Activated CD8-positive, alpha-beta memory T cell treated with anti-CD3 and anti-CD28 coated beads, Interleukin-2, amount 50 U/mL, for 1 hour (primary cell): ENCODE measurements around the gene C10orf67.
"Not testable (repeated sequence)": the region's sequence is repeated elsewhere in the genome, so short reads cannot be mapped to it uniquely, and the experiment has no call there.

Source experiments
- DNase-seq: peaks from one replicate; pipeline ENCODE4 v3.0.0-alpha.2; 2020; ENCODE audit errors: extremely low read depth

The C10orf67 gene

DNA sequence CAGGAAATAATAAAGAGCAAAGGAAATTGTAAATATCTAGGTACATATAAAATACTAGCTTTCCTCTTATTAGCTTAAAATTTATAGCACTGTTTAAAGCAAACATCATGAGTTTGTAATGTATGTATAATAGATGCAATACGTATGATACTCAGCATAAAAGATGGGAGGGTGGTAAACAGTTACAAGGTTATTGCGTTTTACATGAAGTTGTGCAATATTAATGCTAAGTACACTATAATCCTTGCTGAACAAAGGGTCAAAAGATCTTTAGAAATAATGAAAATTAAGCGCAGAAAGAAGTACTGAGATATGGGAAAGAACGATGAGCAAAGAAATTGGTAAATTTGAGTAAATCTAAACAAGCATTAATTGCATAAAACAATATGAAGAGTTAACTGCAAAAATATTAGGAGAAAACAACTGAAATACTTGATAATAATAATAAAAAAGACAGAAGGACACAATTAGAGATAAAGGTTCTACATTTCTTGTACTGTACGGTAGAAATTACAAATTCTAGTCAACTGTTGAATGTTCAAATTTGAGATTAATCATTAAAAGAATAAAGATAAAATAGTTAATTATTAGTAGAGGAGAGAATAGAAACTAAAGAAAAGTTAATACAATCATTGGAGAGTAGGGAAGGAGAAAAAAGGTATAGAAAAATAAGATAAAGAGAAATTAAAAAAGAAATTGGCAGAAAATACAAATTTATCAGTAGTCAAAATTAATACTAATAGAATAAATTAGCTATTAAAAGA is 17.9 kb downstream of the C10orf67 start:
- DNase-seq, result no peak

DNA sequence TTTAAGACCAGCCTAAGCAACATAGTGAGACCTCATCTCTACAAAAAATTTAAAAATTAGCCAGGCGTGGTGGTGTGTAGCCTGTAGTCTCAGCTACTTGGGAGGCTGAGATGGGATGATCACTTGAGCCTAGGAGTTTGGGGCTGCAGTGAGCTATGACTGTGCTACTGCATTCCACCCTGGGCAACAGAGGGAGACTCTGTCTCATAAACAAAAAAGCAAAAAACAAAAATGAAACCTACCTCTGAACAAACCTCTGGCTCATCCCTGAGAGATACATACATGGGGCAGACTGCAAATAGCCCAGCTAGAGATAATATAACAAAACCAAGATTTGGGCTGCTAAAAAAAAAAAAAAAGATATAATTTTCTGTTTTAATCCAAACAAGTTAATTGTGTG is 19.5 kb downstream of the C10orf67 start:
- no peak for DNase-seq

- no peak for DNase-seq
Observed at GRCh38 chr10:23324351-23324750, 20.2 kb downstream of the C10orf67 start.

GRCh38 chr10:23322082-23322481 is 22.5 kb downstream of the C10orf67 start:
- no peak for DNase-seq

DNA sequence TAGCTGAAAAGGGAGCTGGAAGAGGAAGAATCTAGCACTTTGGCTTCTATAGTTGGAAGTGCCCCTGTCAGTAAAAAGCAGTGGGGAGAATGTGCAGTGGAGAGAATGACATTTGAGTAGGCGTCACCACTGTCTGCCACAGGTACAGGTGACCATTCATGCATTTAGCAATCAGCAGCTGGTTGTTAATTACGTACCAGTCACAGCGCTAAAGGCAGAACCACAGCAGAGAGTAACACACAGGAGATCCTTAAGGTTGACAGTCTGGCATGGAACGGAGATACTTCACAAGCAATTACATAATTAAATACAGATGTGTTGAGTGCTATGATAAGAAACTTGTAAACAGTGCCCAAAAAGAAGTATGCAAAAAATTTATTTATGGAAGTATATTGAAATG is 24.8 kb downstream of the C10orf67 start:
- no peak for DNase-seq

DNA sequence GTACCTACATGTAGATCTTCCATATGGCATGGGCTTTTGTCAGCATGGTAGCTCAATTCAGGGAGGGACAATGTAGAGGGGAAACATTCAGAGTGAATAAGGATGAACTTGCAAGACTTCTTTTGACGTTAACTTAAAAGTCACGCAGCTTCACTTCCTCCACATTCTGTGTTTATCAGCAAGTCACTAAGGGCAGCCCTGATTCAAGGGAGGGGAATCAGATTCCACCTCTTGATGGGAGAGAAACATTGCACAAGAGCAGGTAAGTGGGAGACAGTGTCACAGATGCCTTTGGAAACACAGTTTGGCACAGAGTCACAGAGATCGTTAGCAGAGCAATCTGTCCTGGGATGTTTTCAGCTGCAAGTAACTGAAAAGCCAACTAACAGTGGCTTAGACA is 26.2 kb downstream of the C10orf67 start:
- no peak for DNase-seq

- DNase-seq, result no peak
Observed at GRCh38 chr10:23317416-23317815, 27.2 kb downstream of the C10orf67 start.

GRCh38 chr10:23316406-23316805 is 28.2 kb downstream of the C10orf67 start:
- no peak for DNase-seq

DNA sequence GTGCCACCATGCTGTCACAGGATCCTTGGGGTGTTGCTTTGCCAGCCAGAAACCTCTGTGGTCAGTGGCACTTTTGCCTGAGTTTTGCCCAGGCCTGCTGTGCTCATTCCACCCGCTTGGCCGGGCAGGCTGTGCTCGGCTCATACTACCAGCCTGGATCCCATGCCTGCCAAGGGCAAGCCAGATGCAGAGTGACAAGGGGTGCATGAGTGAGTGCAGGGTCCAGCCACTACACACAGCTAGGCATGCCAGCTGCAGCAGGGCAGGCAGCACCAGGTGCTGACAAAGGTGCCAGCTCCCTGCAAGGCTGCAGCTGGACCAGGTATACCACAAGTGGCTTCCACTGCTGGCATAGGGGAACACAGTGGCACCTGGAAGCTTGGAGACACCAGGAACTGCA is 28.6 kb downstream of the C10orf67 start:
- DNase-seq, result no peak

DNA sequence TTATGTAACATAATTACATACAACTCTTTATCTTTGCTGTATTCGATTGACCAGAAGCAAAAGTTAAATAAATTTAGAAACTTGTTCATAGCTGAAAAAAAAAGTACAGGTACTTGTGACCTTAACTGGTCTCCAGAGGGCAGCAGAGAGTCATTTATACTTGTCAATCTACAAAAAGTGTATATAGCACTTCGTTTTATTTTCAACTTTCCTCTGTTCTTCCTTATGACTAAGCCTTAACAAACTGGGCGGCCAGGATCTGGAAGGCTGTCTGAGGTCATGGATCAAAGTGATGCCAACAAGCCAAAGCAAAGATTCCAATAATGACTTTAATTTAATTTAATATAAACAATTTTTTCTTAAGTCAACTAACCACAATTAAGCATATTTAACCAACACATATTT is 29.8 kb downstream of the C10orf67 start:
- peak; percentile 47 for DNase-seq

DNA sequence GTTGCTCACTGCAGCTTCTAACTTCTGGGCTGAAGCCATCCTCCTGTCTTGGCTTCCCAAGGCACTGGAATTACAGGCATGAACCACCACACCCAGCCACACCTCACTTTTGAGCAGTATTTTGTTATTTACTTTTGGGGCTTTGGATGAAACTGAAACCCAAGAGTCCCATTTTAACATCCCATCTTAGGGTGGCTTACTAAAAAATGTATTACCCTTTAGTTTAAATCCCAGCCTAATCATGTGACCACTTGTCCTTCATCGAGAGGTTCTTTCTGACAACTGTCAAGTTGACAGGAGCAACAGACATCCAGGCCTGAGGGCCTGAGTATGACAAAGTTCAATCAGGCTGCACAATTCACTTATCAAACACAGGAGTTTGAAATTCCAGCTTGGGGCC is 33.6 kb downstream of the C10orf67 start:
- no peak for DNase-seq

DNA sequence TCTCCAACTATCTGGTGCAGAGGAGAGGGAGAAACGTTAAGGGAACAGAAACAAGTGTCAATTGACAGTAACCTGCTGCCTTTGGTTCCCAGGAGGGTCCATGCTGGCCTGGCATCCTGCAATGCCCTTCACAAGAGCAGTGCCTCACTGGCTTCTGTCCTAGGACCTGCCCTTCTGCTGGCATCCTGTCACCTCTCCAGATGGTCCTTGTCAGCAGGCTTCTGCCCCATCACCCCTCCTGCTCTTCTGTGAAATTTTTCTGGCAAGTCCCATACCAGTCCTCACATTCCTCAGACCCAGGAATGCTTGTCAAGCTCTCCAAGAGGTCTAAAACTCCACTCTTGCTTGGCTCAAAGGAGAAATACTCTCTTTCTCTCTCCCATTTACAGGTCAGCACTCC is 34.2 kb downstream of the C10orf67 start:
- no peak for DNase-seq

GRCh38 chr10:23299961-23300360 is 44.6 kb downstream of the C10orf67 start:
- not testable (repeated sequence) for DNase-seq

- DNase-seq, result no peak
Observed at GRCh38 chr10:23294638-23295247, 49.9 kb downstream of the C10orf67 start.

DNA sequence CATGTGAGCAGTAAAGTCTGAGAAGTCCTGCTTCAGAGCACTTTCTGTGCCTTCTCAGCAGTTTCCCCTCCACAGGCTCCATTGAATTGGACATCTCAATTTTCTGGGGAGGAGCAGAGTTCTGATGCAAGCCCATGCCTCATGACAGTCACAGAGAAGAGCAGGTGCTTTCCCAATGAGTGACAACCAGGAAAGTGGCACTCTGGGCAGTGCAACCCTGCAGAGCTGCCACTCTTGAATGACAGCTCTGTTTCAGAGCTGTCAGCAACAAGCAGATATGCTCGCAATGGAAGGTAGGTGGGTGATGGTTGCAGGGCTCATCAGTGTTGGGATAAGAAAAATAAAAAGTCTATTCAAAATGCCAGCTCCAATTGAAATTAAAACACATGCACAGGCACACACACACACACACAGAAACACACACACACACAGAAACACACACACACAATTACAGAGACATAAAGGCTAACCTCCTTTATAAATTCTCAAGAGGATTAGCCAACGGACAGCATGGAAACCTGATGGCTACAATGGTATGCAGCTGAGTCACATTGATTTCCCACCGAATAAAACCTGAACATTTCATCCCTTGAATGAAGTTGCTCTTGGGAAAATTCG is 50.5 kb downstream of the C10orf67 start:
- no peak for DNase-seq

DNA sequence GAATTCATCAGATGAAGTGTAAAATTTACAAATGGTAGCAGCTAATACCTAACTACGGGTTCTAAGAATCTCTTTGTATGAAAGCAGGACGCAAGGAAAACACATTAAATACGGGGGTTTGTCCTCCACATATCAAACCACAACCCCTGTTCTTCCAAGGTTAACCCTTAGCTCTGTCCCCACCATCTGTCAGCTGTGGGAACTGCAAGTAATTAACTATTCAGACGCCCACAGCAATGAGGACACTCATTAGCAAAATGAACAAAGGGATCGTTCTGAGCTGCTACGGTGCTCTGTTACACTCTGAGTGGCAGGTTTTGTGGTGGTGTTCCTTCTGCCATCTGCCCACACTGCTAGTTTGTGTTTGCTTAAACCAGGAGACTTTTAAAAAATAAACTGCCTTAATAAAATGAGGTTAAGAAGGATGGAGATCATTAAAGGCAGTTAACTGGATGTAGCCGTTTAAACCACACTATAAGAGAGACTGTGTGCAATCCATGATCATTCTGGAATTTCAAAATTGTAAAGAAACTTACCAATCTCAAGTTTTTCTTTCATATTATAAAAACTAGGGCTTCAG is 51.4 kb downstream of the C10orf67 start:
- no peak for DNase-seq

DNA sequence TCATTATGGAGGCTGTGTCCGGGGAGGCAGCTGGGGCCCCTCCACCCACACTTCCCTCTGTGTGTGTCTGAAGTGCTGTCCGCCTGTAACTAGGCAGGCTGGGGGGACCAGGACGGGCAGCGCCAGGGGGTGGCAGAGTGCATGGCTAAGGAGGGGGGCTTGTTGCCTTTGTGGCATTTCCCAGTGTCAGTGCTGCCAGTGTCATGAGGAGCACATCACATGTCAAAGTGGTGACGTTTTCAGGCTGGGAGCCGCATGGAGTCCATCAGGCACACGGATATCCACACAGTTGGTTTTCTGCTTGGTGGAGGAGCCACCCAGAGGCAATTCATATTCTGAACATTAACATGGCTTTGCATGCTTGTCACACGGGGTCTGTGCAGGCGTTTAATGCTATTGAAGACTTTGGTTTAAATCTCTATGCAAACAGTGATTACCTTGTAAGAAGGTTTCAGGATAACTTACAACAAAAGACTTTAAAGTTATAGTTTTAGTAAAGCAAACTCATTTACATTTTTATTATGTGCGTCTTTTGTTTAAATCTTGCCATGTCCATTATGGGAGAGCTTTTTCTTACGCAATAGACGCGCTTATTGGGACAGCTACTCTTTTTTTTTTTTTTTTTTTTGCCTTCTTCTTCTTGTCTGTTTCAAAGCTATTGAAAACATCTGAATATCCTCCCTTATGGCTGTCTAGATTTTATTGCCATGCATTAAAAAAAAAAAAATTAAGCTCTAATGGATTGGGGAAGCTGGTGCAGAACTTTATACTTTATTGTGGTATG is 52.9 kb downstream of the C10orf67 start:
- no peak for DNase-seq

DNA sequence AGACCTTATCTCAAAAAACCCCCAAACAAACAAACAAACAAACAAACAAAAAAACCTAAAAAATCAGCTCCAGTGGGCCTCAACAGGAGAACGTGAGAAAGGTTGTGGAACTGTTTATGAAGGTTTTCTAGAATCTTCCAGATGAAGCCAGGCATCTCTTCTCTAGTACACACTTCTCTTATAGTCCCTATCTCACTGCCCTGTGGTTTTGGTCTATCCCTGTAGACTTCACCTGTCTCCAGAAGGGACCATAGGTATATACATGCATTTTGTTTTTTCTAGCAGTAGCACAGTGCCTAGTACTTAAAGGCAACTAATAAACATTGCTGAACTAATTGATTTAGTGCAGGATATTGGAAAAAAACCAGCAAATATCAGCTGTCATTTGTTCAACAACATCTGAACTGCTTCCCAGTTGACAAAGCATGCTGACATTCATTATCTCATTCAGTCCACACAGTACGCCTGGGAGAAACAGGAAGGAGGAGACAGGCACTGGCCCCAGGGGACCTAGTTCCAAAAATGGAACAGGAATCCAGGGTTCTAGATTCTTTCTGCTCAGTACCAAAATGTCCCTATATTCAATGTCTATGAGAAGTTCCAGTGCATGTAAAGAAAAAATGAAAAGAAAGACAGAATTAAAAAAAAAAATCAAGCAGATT is 59.8 kb downstream of the C10orf67 start:
- DNase-seq, result no peak

DNA sequence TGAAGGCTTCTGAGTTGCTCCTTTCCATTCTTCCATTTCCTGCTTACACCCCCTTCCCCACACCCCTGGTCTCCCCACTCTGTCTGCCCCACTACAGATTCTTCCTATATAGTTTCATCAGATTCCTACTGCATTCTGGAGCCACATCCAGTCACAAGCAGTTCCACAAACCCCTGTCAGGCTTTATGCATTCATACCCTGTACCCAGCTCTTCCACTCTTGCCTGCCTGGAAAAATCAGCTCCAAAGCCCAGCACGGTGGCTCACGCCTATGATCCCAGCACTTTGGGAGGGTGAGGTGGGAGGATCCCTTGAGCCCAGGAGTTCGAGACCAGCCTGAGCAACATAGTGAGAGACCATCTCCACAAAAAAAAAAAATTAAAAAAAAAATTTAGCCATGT is 60.4 kb downstream of the C10orf67 start:
- no peak for DNase-seq

DNA sequence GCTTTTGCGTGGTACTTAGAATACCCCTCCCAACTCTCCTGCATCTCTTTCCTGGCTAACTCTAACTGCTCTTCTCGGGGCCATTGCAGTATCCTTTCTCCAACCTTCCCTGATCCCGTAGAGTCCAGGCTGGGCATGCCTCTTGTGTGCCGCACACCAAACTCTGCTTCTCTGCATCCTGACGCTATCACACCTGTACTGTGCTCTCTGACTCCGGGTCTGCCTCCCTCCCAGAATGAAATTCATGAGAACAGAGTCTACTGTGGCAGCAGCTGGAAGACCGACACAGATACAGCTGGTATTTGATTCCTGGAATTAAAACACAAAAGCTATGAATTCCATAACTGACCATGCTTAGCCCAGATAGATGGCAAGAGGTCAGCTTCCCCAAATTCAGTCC is 60.9 kb downstream of the C10orf67 start:
- DNase-seq, result no peak

DNA sequence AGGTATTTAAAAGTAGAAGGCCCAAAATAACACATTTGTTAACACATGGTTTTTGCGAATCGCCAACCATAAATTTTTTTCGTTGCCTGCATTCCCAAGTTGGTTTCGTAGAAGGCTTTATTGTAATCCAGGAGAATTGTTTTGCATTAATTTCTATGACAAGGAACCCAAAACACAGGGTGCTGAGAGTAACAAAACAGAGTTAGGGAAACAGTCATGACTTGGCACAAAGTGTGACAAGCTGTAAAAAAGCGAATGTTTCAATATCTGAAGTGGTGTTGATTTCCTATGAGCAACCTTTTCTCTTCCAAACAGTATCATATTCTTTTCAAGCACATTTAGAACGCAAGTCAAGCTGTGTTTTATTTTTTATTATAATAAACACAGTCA is 63.6 kb downstream of the C10orf67 start:
- no peak for DNase-seq
